C4-2B (cell line): ENCODE measurements around the gene MSI2.

Experiments used
- CTCF ChIP-seq: fragments of 450-650 bp; conservative IDR thresholded peaks from 2 replicates; pipeline ENCODE4 v1.5.1; 2017; ENCODE audit warnings: mild to moderate bottlenecking
- ZFX ChIP-seq: fragments of 450-650 bp; IDR thresholded peaks from 2 replicates; pipeline ENCODE4 v1.6.1; 2017

GRCh38 chr17:57679356-57679755, 423.0 kb downstream of the MSI2 start:
- TF ChIP-seq CTCF, result no peak
- TF ChIP-seq ZFX, result no peak
